ENCODE measurements around the gene RAB5B.
A peak's percentile ranks its signal among the peaks of the same experiment; 100 is the strongest.

RAB5B gene

DNA sequence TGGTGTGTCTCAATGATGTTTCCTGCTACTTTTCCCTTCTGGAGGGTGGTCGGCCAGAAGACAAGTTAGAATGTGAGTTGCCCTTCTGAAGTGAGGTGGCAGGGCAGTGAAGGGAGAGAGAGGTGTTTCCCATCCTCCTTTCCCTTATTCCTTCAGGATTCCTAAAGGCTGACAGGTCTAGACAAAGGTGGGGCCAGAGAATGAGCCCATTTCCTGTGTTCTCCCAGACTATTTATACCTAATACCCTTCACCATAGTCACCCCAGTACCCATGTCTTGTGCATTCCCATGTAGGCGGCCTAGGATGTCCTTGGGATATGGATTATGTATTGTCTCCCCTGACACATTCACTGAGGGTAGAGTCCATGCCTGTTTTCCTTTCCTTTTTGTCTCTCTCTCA, 35.9 kb upstream of the RAB5B start:
- H3K36me3 ChIP-seq (replicated peaks), result peaks cover 13% of the 10 kb centered on the region
- TF ChIP-seq, protein P1, sequence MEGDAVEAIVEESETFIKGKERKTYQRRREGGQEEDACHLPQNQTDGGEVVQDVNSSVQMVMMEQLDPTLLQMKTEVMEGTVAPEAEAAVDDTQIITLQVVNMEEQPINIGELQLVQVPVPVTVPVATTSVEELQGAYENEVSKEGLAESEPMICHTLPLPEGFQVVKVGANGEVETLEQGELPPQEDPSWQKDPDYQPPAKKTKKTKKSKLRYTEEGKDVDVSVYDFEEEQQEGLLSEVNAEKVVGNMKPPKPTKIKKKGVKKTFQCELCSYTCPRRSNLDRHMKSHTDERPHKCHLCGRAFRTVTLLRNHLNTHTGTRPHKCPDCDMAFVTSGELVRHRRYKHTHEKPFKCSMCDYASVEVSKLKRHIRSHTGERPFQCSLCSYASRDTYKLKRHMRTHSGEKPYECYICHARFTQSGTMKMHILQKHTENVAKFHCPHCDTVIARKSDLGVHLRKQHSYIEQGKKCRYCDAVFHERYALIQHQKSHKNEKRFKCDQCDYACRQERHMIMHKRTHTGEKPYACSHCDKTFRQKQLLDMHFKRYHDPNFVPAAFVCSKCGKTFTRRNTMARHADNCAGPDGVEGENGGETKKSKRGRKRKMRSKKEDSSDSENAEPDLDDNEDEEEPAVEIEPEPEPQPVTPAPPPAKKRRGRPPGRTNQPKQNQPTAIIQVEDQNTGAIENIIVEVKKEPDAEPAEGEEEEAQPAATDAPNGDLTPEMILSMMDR (IDR thresholded peaks at IDR 0.05; ENCODE audit: low read depth, low read length, missing control alignments), result no peak
- H3K27ac ChIP-seq, result no peak overlapping the region
- in situ Hi-C loops (cut with HindIII; ENCODE audit: low pct_ligation_motif_present, low sequenced_read_pairs), result no loop called here
- H3K4me3 ChIP-seq (ENCODE audit: low read depth, low read length), result no peak overlapping the region
- DNase-seq, result no peak
- H3K27me3 ChIP-seq (replicated peaks), result no peaks in the 10 kb centered on the region

DNA sequence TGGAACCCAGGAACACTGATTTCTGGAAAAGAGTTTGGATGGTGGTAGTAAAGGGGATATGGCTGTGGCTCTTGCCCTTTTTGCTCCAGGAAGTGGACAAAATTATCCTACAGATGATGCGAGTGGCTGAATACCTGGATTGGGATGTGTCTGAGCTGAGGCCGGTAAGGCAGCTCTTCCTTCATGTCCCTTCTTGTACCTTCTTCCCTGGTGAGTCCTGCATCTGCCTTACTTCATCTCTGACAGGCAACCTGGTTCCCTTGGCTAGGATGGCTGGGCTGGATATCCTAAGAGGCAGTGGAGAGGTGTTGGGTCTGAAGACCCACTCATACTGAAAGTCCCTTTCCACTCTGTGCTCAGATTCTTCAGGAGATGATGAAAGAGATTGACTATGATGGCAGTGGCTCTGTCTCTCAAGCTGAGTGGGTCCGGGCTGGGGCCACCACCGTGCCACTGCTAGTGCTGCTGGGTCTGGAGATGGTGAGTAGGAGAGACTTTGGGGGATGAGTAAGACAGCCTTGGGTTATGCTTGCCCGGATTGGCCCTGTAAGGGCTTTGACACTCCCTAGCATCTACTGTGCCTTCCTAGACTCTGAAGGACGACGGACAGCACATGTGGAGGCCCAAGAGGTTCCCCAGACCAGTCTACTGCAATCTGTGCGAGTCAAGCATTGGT, 34.9 kb upstream of the RAB5B start:
- no peak for DNase-seq
- Histone ChIP-seq H3K27ac (no peak overlapping the region), H3K36me3 (replicated peaks) (peaks cover 13% of the 10 kb centered on the region), H3K27me3 (replicated peaks) (no peaks in the 10 kb centered on the region), H3K4me3 (ENCODE audit: low read depth, low read length) (no peak overlapping the region)
- in situ Hi-C loops (cut with HindIII; ENCODE audit: low pct_ligation_motif_present, low sequenced_read_pairs), result no loop called here
- TF ChIP-seq, protein P1 (IDR thresholded peaks at IDR 0.05; ENCODE audit: low read depth, low read length, missing control alignments), result no peak

DNA sequence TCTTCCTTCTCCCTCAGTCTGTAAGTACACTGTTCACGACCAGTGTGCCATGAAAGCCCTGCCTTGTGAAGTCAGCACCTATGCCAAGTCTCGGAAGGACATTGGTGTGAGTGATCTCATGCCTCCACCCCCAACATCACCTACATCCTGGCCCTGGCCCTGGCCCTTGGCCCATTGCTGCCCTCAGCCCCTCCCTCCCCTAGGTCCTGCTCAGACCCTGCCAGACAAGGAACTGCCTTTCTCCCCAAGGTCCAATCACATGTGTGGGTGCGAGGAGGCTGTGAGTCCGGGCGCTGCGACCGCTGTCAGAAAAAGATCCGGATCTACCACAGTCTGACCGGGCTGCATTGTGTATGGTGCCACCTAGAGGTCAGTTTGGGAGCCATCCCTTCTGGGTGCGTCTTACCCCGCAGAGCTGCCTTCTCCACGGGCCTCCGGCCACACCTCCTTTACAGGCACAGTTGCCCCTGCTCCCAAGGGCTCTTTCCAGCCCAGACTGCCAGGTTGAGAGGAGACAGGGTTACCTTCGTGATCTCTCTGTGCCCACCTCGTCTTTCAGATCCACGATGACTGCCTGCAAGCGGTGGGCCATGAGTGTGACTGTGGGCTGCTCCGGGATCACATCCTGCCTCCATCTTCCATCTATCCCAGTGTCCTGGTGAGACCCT, 33.7 kb upstream of the RAB5B start:
- in situ Hi-C loops (cut with HindIII; ENCODE audit: low pct_ligation_motif_present, low sequenced_read_pairs), result no loop called here
- Histone ChIP-seq H3K36me3 (replicated peaks) (peaks cover 19% of the 10 kb centered on the region), H3K27ac (no peak overlapping the region), H3K4me3 (ENCODE audit: low read depth, low read length) (no peak overlapping the region), H3K27me3 (replicated peaks) (no peaks in the 10 kb centered on the region)
- TF ChIP-seq, protein P1 (IDR thresholded peaks at IDR 0.05; ENCODE audit: low read depth, low read length, missing control alignments), result peak; percentile 97
- DNase-seq, result peak; percentile 83

DNA sequence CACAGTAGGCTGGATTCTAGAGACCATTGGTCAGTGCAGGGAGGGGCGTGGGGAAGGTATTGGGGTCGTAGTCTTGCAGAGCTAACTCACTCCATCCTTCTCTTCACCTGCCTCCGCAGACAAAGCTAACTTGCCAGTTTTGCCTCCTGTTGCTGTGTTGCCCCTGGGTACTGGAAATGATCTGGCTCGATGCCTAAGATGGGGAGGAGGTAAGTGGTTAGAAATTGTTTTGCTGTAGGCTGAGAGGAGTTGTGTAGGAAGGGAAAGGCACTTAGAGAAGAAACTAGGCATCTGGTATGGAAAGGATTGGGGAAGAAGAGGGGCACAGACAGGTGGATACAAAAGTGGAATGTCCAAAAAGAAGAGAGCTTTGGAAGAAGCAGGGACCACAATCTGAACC, 31.8 kb upstream of the RAB5B start:
- H3K4me3 ChIP-seq (ENCODE audit: low read depth, low read length), result no peak overlapping the region
- in situ Hi-C loops (cut with HindIII; ENCODE audit: low pct_ligation_motif_present, low sequenced_read_pairs), result no loop called here
- no peaks in the 10 kb centered on the region for H3K27me3 ChIP-seq (replicated peaks)
- H3K36me3 ChIP-seq (replicated peaks), result peaks cover 26% of the 10 kb centered on the region
- no peak overlapping the region for H3K27ac ChIP-seq
- TF ChIP-seq, protein P1 (IDR thresholded peaks at IDR 0.05; ENCODE audit: low read depth, low read length, missing control alignments), result no peak
- no peak for DNase-seq

DNA sequence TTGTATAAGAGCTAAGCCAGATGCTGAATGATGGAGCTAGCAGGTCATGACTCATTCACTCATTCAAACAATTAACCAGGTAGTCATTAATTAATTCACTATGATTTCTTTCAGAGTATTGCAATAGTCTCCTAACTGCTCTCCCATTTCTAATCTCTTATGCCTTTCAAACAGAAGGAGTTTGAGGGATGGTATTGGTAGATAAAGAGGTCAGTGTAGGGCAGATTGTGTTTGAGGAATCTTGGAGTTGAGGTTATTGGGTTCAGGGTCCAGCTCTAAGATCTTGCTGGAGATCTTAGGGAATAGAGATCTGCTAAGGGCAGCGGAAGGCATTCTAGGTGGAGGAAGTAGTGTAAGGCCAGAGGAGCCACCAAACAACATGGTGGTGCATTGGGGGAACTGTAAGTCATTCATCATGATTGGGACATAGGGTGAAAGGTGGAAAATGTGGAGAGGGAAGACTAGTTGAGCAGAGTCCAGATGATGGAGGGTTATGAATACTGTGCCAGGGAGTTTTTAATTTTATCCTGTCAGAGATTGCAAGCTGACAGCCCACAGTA, 31.2 kb upstream of the RAB5B start:
- TF ChIP-seq, protein P1 (IDR thresholded peaks at IDR 0.05; ENCODE audit: low read depth, low read length, missing control alignments), result no peak
- DNase-seq, result no peak
- Histone ChIP-seq H3K27me3 (replicated peaks) (no peaks in the 10 kb centered on the region), H3K36me3 (replicated peaks) (peaks cover 26% of the 10 kb centered on the region), H3K4me3 (ENCODE audit: low read depth, low read length) (no peak overlapping the region), H3K27ac (no peak overlapping the region)
- in situ Hi-C loops (cut with HindIII; ENCODE audit: low pct_ligation_motif_present, low sequenced_read_pairs), result no loop called here

Data from brain microvascular endothelial cell (primary cell).